SJSA1 (cell line): ENCODE results near the gene IL36B. TPM values are rescaled to one million over a fixed set of nuclear protein-coding genes. Genes with fewer than 3 reads are reported as not detected.

Experiments used
- DNase-seq, 2 experiments: peaks; one replicate each; pipeline ENCODE4 v3.0.0-alpha.2; 2015 to 2020; ENCODE audit warnings: low spot score in 2 of 2, low read depth in 1 of 2
- H3K27ac ChIP-seq: fragments of 250-450 bp; sonication (Bioruptor Pico); 2 replicates; pipeline ENCODE4 v1.5.1; 2020; ENCODE audit warnings: mild to moderate bottlenecking, moderate library complexity
- H3K27me3 ChIP-seq: fragments of 250-450 bp; sonication (Bioruptor Pico); replicated peaks from 2 replicates; pipeline ENCODE4 v1.5.1; 2020; ENCODE audit warnings: mild to moderate bottlenecking, moderate library complexity
- H3K36me3 ChIP-seq: fragments of 250-450 bp; sonication (Bioruptor Pico); 2 replicates; pipeline ENCODE4 v1.5.1; 2020; ENCODE audit warnings: mild to moderate bottlenecking
- H3K4me1 ChIP-seq: fragments of 250-450 bp; sonication (Bioruptor Pico); replicated peaks from 2 replicates; pipeline ENCODE4 v1.6.1; 2021; ENCODE audit warnings: mild to moderate bottlenecking
- H3K4me3 ChIP-seq: fragments of 250-450 bp; sonication (Bioruptor Pico); 2 replicates; pipeline ENCODE4 v1.5.1; 2020; ENCODE audit warnings: mild to moderate bottlenecking
- H3K9me3 ChIP-seq: fragments of 250-450 bp; sonication (Bioruptor Pico); replicated peaks from 2 replicates; pipeline ENCODE4 v1.5.1; 2020; ENCODE audit warnings: mild to moderate bottlenecking
- total RNA-seq: library from RNA; depleted of rRNA; stranded (reverse); fragments of >200 nt; shearing (Covaris generic); gene quantifications from 2 replicates; pipeline ENCODE4 v1.2.3, GENCODE V29; 2014

Gene IL36B
- total RNA-seq, 1 experiment from 2014 or later, result not detected

DNA sequence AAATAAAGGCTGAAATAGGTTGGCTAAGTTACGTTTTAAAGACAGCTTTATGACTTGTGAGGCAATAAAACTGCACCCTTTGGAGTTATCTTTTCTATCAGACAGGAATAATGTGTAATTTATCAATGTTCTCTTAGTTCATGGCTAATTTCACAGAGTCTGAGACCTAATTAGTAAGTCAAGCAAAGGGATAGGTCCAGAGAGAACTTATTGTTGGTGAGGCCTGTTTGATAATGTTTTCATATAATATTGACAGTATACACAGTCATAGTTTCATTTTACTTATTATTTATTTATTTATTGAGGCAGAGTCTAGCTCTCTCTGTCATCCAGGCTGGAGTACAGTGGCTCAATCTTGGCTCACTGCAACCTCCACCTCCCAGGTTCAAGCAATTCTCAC, 4.5 kb upstream of the IL36B start:
- H3K4me1 ChIP-seq, result no peaks in the 10 kb centered on the region
- H3K9me3 ChIP-seq, result no peaks in the 10 kb centered on the region
- H3K4me3 ChIP-seq, result no peak overlapping the region
- H3K27me3 ChIP-seq, result no peaks in the 10 kb centered on the region; the same call in 1 of the 2 replicates
- no peak overlapping the region for H3K27ac ChIP-seq
- no peak for DNase-seq
- no peaks in the 10 kb centered on the region for H3K36me3 ChIP-seq

DNA sequence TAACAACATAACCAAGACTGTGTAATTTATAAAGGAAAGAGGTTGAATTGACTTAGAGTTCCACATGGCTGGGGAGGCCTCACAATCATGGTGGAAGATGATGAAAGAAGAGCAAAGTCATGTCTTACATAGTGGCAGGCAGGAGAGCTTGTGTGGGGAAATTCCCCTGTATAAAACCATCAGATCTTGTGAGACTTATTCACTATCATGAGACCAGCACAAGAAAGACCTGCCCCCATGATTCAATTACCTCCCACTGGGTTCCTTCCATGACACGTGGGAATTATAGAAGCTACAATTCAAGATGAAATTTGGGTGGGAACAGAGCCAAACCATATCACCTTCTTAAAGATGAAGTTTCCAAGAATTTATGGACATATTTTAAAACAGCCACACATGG, 3.9 kb upstream of the IL36B start:
- Histone ChIP-seq H3K9me3 (no peaks in the 10 kb centered on the region), H3K27ac (no peak overlapping the region), H3K4me3 (no peak overlapping the region), H3K4me1 (no peaks in the 10 kb centered on the region), H3K36me3 (no peaks in the 10 kb centered on the region), H3K27me3 (no peaks in the 10 kb centered on the region; the same call in 1 of the 2 replicates)
- peak in 1 of 2 experiments; percentile 1 for DNase-seq

DNA sequence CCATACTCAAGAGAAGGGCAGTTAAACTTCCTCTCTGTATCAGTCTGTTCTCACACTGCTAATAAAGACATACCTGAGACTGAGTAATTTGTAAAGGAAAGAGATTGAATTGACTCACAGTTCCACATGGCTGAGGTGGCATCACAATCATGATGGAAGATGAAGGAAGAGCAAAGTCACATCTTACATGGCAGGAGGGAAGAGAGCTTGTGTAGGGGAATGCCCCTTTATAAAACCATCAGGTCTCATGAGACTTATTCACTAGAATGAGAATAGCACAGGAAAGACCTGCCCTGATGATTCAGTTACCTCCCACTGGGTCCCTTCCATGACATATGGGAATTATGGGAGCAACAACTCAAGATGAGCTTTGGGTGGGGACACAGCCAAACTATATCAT, 1.4 kb upstream of the IL36B start:
- Histone ChIP-seq H3K4me1 (no peaks in the 10 kb centered on the region), H3K9me3 (no peaks in the 10 kb centered on the region), H3K27ac (no peak overlapping the region), H3K4me3 (no peak overlapping the region), H3K27me3 (no peaks in the 10 kb centered on the region; the same call in 1 of the 2 replicates), H3K36me3 (no peaks in the 10 kb centered on the region)
- DNase-seq, result no peak

DNA sequence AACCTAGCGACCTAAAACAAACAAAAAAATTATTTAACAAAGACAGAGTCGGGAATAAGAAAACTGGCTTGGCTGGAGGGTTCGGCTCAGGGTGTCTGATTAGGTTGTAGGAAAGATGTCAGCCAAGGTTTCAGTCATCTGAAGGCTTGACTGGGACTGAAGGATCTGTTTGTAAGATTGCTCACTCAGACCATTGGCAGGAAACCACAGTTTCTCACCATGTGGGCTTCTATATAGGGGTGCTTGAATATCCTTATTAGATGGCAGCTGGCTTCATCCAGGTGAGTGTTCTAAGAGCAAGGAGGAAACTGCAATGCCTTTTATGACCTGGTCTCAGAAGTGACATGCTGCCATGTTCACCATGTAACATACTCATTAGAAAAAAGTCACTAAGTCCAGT, 999 bp upstream of the IL36B start:
- no peaks in the 10 kb centered on the region for H3K9me3 ChIP-seq
- no peaks in the 10 kb centered on the region for H3K4me1 ChIP-seq
- no peak for DNase-seq
- H3K27me3 ChIP-seq, result no peaks in the 10 kb centered on the region; the same call in 1 of the 2 replicates
- no peak overlapping the region for H3K27ac ChIP-seq
- H3K36me3 ChIP-seq, result no peaks in the 10 kb centered on the region
- no peak overlapping the region for H3K4me3 ChIP-seq

DNA sequence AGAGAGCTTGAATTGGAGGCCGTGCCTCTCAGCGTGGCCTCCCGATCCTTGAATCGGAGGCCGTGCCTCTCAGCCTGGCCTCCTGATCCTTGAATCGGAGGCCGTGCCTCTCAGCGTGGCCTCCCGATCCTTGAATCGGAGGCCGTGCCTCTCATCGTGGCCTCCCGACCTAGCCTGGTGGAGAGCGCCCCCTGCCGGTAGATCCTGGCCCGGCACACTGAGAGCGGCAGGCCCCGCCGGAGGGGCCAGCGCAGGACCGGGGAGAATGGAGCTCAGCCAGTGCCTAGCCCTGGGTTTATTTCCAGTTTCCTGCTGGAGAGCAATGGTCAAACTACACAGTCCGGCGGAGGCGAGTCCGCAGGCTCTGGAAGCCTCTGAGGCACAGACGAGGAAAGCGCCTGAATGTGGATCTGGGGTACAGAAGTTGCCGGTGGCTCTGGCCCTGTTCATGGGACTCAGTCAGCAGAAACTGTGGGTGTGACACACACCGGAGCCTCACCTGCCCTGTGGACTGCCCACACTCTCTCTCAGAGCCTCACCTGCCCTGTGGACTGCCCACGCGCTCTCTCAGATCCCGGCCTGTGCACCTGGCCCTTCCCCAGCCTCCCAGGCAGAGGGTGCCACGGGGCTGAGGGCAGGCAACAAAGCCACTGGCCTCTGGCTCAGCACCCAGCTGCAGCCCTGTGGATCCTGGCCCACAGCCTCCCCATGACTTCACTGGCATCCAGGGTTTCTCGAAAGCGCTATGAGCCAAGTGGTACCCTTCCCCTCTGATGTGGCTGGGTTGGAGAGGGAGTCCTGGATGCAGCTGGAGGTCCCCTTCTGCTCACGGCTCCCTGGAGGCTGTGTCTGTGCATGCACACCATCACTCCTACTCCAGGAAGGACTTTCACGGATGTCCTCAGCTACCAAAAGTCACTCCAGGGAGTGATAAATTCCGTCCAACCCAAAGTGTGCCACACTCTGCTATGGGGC, 1.5 kb downstream of the IL36B start:
- Histone ChIP-seq H3K9me3 (no peaks in the 10 kb centered on the region), H3K36me3 (no peaks in the 10 kb centered on the region)

DNA sequence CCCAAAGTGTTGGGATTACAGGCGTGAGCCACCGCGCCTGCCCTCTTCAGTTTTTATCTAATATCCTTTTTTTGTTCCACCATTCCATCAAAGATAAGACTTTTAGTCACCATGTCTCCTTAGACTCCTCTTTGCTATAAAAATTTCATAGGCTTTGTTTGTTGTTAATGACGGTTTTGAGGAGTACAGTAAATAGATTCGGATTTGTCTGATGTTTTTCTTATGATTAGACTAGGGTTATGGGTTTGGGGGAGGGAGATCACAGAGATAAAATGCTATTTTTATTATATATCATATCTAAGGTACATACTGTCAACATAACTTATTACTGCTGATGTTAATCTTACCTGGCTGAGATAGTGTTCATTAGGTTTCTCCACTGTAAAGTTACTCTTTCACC, 6.2 kb downstream of the IL36B start:
- no peaks in the 10 kb centered on the region for H3K4me1 ChIP-seq
- H3K27me3 ChIP-seq, result no peaks in the 10 kb centered on the region; the same call in none of the 2 replicates
- no peaks in the 10 kb centered on the region for H3K36me3 ChIP-seq
- DNase-seq, result no peak
- H3K27ac ChIP-seq, result no peak overlapping the region
- H3K4me3 ChIP-seq, result no peak overlapping the region
- H3K9me3 ChIP-seq, result no peaks in the 10 kb centered on the region

More for the DNA sequence above, 1.5 kb downstream of the IL36B start:
- no peak overlapping the region for H3K4me3 ChIP-seq
- DNase-seq, result no peak
- no peak overlapping the region for H3K27ac ChIP-seq
- no peaks in the 10 kb centered on the region; the same call in 1 of the 2 replicates for H3K27me3 ChIP-seq
- no peaks in the 10 kb centered on the region for H3K4me1 ChIP-seq

DNA sequence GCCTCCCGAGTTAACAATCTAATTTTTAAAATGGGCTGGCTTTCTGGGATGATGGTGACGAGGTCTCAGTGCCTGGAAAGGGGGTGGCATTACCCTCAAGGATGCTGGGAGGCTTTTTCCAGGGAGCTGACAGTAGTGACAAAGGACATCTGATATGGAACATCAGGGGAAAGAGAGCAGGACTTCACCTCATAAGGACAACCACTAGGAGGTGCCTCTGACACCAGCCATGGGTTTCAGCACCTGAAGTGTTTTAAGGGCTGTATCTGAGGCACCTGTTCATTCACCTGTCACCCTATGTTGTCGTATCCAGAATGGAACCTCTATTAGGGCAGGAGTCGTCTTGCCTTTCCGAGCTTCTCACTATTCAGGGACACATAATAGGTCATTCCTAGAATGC, 10.8 kb downstream of the IL36B start:
- Histone ChIP-seq H3K4me1 (no peaks in the 10 kb centered on the region), H3K36me3 (no peaks in the 10 kb centered on the region), H3K4me3 (no peak overlapping the region), H3K9me3 (no peaks in the 10 kb centered on the region; the same call in 1 of the 2 replicates), H3K27ac (no peak overlapping the region), H3K27me3 (no peaks in the 10 kb centered on the region; the same call in none of the 2 replicates)
- no peak for DNase-seq

DNA sequence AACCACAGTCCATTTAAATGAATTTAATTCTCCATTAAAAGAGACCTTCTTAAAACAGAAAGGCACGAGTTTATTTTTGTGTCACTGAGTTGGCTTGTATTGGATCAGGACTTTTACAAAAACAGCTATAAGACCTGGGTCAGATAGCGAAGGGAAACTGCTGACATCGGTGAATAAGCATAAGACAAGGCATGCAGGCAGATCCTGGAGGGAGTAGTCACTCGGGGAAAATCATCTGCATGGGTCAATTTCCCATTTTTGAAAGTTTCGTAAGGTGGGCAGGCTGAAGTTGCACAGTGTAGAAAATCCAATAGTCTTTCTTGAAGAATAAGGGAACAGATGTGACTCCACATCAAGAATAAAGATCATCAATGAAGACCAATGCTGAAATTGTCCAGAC, 12.9 kb downstream of the IL36B start:
- Histone ChIP-seq H3K27me3 (no peaks in the 10 kb centered on the region; the same call in 1 of the 2 replicates), H3K36me3 (no peaks in the 10 kb centered on the region), H3K4me3 (no peak overlapping the region), H3K9me3 (no peaks in the 10 kb centered on the region; the same call in 1 of the 2 replicates), H3K4me1 (no peaks in the 10 kb centered on the region), H3K27ac (no peak overlapping the region)
- DNase-seq, result no peak

DNA sequence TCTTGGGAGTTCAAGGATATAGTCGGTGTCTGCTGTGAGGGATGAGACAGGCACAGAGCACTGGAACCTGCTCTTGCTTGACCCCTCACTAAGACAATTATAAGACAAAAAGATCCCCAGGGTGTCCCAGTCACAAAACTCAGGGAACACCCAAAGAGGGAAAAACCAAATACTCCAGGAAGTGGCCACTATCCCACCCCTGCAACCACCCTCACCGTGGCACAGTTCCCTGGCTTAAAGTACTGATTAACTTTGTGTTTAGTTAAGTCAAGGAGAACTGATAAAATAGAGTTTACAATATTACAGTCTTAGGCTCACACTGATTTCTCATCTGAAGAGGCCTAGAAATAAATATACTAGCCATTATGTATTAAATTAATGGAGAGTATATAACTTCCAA, 13.5 kb downstream of the IL36B start:
- Histone ChIP-seq H3K27me3 (no peaks in the 10 kb centered on the region; the same call in 1 of the 2 replicates), H3K36me3 (no peaks in the 10 kb centered on the region), H3K4me1 (no peaks in the 10 kb centered on the region), H3K9me3 (no peaks in the 10 kb centered on the region; the same call in 1 of the 2 replicates), H3K27ac (no peak overlapping the region), H3K4me3 (no peak overlapping the region)
- no peak for DNase-seq

DNA sequence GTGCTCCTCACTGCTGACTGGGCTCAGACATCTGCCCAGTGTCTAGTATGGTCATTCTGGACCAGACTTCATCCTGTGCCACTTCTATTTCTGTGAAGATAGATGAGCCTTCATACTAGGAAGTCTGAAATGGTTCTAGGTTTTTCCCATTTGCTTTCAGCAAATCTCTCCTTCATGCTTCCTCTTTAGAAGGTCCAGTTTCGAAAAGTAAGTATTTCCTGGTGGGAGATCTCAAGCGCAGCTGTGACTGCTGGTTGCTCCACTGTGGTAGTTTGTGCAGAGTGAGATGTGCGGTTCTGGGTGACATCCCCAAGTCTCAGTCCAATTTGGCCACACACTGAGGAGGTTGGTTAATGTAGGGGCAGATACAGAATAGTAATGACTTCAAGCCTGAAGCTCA, 14.4 kb downstream of the IL36B start:
- H3K4me3 ChIP-seq, result no peak overlapping the region
- H3K27me3 ChIP-seq, result no peaks in the 10 kb centered on the region; the same call in 1 of the 2 replicates
- H3K36me3 ChIP-seq, result no peaks in the 10 kb centered on the region
- no peaks in the 10 kb centered on the region; the same call in 1 of the 2 replicates for H3K9me3 ChIP-seq
- DNase-seq, result no peak
- H3K4me1 ChIP-seq, result no peaks in the 10 kb centered on the region
- H3K27ac ChIP-seq, result no peak overlapping the region

DNA sequence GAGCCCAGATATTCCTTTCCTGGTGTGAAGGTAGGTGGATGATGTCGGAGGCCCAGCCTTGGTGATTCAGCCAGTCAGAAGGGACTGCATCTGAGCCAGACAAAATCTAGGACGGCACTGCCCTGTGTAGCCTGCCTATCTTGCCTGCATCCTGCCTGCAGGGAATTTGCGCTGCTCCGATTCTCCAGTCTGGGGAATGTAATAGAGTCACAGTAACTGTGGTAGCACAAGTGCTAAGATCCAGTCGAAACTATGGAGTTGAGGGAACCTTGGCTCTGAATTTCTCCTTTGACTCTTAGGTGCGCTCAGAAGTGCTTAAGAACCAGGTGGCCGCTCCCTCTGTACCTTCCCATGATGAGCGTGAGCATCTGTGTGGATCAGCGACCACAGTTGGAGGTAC, 15.9 kb downstream of the IL36B start:
- Histone ChIP-seq H3K27me3 (no peaks in the 10 kb centered on the region), H3K27ac (no peak overlapping the region), H3K4me3 (no peak overlapping the region)

DNA sequence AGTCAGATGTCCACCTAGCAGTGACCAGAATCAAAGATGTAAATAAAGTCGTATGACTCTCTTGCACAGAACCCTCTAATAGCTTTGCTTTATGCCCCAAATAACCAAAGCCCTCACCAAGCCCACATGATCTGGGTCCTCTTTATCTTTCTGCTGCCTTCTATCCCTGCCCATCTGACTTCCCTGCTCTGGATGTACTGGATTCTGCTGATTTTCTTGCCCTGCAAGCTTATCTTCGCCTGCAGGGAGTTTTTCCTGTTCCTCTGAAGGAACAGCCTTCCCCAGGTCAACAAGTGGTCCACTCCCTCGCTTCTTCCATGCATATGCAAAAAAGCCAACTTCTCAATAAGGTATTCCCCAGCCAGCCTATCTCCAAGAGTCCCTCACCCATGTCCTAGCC, 18.7 kb downstream of the IL36B start:
- Histone ChIP-seq H3K4me3 (no peak overlapping the region), H3K9me3 (no peaks in the 10 kb centered on the region), H3K4me1 (no peaks in the 10 kb centered on the region), H3K27ac (no peak overlapping the region), H3K27me3 (no peaks in the 10 kb centered on the region), H3K36me3 (no peaks in the 10 kb centered on the region)
- DNase-seq, result no peak

More for the DNA sequence above, 15.9 kb downstream of the IL36B start:
- Histone ChIP-seq H3K36me3 (no peaks in the 10 kb centered on the region), H3K4me1 (no peaks in the 10 kb centered on the region), H3K9me3 (no peaks in the 10 kb centered on the region; the same call in 1 of the 2 replicates)
- DNase-seq, result no peak

DNA sequence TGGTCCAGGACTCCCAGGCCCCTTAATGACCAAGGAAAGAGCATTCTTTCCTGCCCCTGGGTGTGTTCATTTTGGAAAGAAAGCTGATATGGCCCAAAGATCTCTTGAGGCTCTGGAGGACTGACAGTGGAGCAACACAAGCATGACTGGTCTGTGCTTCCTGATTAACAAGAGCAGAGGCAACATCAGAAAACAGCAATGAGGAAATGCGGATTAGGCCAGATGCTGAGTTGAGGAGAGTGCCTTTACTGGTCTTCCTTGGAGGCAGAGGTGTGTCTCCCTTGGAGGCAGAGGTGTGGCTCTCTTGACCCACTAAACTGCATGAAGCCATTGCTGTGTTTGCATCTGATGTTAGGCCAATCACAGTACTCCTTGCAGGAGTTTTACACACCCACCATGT, 19.9 kb downstream of the IL36B start:
- no peaks in the 10 kb centered on the region for H3K4me1 ChIP-seq
- H3K36me3 ChIP-seq, result no peaks in the 10 kb centered on the region
- no peak for DNase-seq
- no peak overlapping the region for H3K4me3 ChIP-seq
- H3K27ac ChIP-seq, result no peak overlapping the region
- no peaks in the 10 kb centered on the region for H3K9me3 ChIP-seq
- 0 out of 2 replicates have a peak, but pooled peaks cover 6% of the 10 kb centered on the region for H3K27me3 ChIP-seq

DNA sequence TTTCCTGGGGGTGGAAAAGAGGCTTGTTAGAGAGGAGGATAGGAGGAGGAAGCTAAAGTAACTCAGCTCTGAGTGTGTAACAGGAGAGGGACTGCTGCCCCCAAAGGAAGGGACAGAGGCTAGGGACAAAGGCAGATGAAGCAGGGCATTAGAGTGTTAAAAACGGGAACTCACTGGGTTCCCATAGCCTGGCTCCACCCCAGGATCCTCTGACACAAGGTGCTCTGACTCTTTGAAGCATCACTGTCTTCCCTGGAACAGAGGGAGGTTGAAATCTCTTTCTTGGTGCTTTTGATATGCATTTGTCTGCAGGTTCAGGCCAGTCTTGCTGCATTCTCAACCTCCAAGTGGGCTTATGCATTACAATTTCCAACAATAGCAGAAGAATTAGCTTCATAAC, 24.6 kb downstream of the IL36B start:
- Histone ChIP-seq H3K27me3 (peaks cover 18% of the 10 kb centered on the region), H3K36me3 (no peaks in the 10 kb centered on the region)

More for the DNA sequence above, 24.6 kb downstream of the IL36B start:
- Histone ChIP-seq H3K27ac (no peak overlapping the region), H3K4me1 (no peaks in the 10 kb centered on the region), H3K9me3 (no peaks in the 10 kb centered on the region), H3K4me3 (no peak overlapping the region)
- no peak for DNase-seq
